HG03135 (cell line): Measurements from ENCODE around the gene MYH8.

Source experiments
- ATAC-seq: cut with Tn5 transposase; IDR thresholded peaks from one replicate; pipeline ENCODE4 v1.9.1; 2021; ENCODE audit warnings: mild to moderate bottlenecking, moderate library complexity; ENCODE audit not compliant: unreplicated experiment

MYH8 gene

GRCh38 chr17:10421900-10422542 is at the start of gene MYH8:
Gene MYH8 (minus strand): TSS chr17:10421950. CDS start chr17:10420227, 1,723 bp downstream.
- no peak for ATAC-seq

GRCh38 chr17:10469459-10469858 is 47.7 kb upstream of the MYH8 start, which contains the start of gene MYH4:
Gene MYH4 (minus strand): TSS chr17:10469559. CDS start chr17:10466745, 2,814 bp downstream.
- ATAC-seq: no peak

GRCh38 chr17:10463402-10463801 is 41.7 kb upstream of the MYH8 start:
- ATAC-seq: no peak

DNA sequence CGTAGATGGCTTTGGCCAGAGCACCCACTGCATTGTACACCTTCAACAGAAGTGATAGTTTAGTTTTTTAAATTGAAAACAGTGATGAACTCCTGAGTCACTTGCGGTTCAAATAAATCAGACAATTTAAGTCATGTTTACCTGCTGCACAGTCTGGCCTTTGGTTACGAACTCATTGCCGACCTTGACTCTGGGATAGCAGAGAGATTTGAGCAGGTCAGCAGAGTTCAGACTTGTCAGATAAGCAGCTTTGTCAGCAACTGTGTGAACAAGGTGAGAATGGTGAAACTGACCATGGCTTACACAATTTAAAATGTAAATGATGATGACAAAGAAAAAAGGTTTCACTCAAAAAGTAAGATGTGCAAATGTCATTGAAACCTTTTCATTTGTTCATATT is 38.3 kb upstream of the MYH8 start:
- no peak for ATAC-seq

DNA sequence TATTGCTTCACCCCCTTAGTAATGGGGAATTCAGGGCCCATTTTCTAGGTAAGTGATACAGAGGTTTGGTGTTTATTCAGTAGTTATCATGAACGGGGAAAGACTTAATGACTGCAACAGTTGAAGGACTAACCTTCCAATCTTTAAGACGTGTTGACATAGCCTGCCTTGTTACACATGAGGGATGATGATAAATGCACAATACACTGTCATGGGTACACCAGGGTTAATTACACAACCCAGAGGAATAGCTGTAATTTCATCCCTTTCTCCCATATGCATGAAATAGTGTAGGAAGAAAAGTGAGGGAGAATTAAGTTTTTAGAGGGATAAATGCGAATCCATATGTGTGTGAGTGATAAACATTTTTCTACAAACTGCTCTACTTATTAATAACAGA is 37.0 kb upstream of the MYH8 start:
- ATAC-seq: no peak

GRCh38 chr17:10457952-10458351 is 36.2 kb upstream of the MYH8 start:
- ATAC-seq: no peak

- ATAC-seq: no peak
Measured at GRCh38 chr17:10447026-10447931, 25.5 kb upstream of the MYH8 start.

DNA sequence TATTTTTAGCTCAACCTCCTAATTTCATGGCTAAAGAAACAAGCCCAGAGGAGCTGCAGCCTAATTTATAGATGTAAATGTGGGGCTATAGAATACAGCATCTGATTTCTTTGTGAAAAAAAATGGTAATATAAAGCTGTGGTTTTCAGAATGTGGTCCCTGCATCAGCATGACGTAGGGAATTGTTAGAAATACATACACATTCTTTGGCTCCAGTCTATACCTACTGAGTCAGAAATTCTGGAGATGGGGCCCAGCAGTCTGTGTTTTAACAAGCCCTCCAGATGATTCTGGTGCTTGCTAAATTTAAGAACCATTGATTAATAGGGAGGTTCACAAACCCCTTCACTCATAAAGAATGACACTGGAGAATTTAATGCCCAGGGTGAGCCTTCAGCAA is 18.1 kb upstream of the MYH8 start:
- ATAC-seq: no peak

GRCh38 chr17:10435096-10435495 is 13.3 kb upstream of the MYH8 start:
- no peak for ATAC-seq

DNA sequence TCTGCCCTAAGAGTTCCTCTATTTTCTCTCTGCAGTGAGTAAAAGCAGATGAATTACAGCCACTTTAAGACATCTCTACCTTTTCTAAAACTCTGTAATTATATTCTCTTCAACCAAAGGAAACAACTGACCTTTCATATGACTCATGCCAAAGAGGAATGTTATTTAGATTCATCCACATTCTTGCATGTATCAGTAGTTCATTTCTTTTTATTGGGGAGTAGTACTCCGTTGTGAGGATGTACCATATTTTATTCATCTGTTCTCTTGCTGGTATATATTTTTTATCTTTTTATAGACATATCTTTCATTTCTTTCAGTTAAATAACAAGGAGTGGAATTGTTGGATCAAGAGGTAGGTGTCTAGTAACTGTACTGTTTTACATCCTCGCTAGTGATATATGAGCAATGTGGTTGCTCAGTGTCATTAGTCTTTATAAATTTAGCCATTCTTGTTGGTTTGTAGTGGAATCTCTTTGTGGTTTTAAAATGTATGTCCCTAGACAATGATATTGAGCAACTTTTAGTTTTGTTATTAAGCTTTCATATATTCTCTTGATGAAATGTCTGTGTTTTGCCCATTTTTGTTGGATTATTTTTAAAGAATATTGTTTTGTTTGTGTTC is 7.8 kb upstream of the MYH8 start:
- no peak for ATAC-seq

GRCh38 chr17:10428781-10429180 is 7.0 kb upstream of the MYH8 start:
- no peak for ATAC-seq

DNA sequence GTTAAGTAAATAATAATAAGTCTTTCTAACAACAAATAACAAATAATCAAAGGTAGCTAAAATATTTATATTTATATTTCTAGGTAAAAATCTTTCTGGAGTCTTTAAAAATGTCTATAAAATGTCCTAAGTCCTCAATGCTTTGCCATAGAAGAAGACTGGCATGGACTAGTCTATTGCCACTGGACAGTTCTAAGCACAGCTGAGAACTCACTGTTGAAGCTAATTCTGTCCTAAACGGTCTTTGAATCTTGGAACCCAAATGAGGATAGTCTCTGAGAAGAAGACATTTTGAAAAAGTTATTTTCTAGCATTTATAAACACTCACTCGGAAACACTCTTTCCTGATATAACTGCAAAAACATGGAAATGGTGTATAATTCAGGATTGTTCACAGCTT is 539 bp downstream of the MYH8 start:
- no peak for ATAC-seq

- ATAC-seq: no peak
Measured at GRCh38 chr17:10420811-10421210, 939 bp downstream of the MYH8 start.

DNA sequence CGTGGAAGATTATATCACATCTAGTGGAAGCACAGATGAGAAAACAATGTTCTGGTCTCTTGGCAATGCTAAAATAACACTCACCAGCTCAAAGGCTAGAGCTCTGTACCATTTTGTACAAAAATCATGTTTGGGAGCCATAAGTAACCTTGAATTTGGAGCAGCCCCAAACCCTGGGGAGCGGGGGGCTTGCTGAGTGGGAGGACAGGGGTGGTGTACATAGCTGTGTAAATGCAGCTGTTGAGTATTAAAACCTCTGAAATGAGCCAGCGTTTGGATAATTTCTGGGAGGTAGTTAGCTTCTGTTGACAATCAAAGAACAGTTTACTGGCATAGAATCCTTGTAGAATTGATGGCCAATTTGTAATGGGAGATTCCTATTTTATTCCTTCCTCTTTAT is 4.3 kb downstream of the MYH8 start:
- no peak for ATAC-seq

GRCh38 chr17:10415161-10415560 is 6.6 kb downstream of the MYH8 start:
- no peak for ATAC-seq

DNA sequence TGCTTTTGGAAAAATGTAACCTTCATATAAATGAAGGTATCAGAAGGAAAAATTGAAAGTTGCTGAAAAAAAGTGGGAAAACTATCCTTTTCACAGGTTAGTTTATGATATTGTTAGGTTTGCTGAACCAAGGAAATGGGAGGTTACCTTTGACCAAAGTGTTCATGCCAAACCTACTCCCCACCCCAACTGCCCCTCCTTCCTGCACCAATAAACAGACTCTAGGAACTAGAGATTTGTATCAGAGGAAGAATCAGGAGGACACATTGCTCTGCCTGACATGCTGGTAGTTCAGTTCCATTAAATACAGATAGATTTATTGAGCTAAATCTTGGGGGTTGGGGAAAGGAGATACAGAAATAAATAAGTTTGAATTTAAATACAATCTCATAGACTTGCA is 18.2 kb downstream of the MYH8 start:
- ATAC-seq: no peak

DNA sequence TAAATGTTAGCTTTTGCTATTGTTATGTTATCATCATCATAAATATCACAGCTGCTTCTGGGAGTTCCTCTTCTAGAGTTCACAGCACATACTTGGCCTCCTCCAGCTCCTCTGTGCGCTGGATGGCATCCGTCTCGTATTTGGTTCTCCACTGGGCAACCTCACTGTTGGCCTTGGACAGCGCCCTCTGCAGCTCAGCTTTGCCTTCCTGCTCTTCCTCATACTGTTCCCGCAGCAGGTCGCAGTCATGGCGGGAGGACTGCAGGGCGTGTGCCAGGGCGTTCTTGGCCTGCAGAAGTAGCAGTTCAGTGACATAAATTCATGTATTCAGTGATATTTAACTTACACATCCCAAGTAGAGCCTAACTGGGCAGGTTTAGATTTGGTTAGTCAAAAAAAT is 23.4 kb downstream of the MYH8 start:
- no peak for ATAC-seq

DNA sequence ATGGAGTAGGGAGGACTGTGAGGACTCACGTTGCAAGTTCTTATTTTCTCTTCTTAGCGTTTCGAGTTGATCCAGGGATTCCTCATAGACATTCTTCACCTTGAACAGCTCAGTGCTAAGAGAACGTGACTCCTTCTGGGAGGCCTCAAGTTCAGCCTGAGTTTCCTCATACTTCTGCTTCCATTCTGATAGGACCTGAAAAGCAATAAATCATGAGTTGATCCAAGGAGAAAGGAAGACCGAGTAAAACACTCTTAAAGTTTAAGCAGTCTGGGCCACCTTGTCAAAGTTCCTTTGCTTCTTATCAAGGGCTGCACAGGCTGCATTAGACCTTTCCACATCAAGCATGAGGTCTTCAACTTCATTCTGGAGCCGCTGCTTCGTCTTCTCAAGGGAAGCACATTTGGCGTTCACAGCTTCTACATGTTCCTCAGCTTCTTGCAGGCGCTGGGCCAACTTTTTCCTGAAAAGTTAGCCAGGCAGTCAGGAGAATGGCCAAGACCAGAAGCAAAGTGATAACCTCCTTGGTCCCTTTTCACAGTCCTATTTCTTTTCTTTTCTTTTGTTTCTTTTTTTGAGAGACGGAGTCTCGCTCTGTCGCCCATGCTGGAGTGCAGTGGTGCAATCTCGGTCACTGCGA is 25.1 kb downstream of the MYH8 start:
- no peak for ATAC-seq

GRCh38 chr17:10394201-10394887 is 27.4 kb downstream of the MYH8 start:
- no peak for ATAC-seq

- ATAC-seq: no peak
Measured at GRCh38 chr17:10392880-10393279, 28.9 kb downstream of the MYH8 start.

- no peak for ATAC-seq
Measured at GRCh38 chr17:10385871-10386270, 35.9 kb downstream of the MYH8 start.
